GM12878 (cell line): Measurements from ENCODE around the gene TTC19. TPM values are rescaled to one million over a fixed set of nuclear protein-coding genes. Genes with fewer than 3 reads are reported as not detected.

Experiments used
- ATAC-seq: fragments of 200-7000 bp; cut with Tn5 transposase; 3 replicates; pipeline ENCODE4 v1.9.1; 2020; ENCODE audit warnings: mild to moderate bottlenecking, moderate library complexity
- BruUV-seq: library from RNA; stranded (reverse); fragments of 400-500 nt; replicated peaks from 2 replicates; lab custom pipeline; 2021; lab: Mats Ljungman, UMichigan
- CTCF ChIA-PET: fragments of 300-600 bp; sonication (Branson Sonifier 250); formaldehyde crosslinking; extraction: SDS; loops from one replicate; lab custom pipeline; 2021; ENCODE audit warnings: inconsistent platforms; lab: Yijun Ruan, JAX
- POLR2A ChIA-PET: fragments of 350-600 bp; formaldehyde crosslinking; extraction: SDS; loops from one replicate; lab custom pipeline; 2021; ENCODE audit warnings: inconsistent platforms; lab: Charles Lee
- RAD21 ChIA-PET: fragments of 300-600 bp; sonication (Branson Sonifier 250); formaldehyde crosslinking; loops from one replicate; lab custom pipeline; 2023; ENCODE audit warnings: antibody characterized with exemption; ENCODE audit not compliant: unreplicated experiment; lab: Charles Lee
- SMC1A ChIA-PET: fragments of 300-600 bp; sonication (Branson Sonifier 250); formaldehyde crosslinking; loops from one replicate; lab custom pipeline; 2023; ENCODE audit not compliant: unreplicated experiment, uncharacterized antibody; lab: Charles Lee
- DNase-seq: peaks from one replicate; pipeline ENCODE4 v3.0.0-alpha.2; 2011; ENCODE audit warnings: low read depth, low spot score
- FAIRE-seq: peaks from 3 replicates; lab custom pipeline; 2011; peaks lifted over from hg19 to GRCh38; lab: Jason Lieb, UNC
- H2AFZ ChIP-seq: 2 replicates; pipeline ENCODE4 v1.6.0; 2011; ENCODE audit warnings: low read depth, low read length, control low read depth; ENCODE audit not compliant: control insufficient read depth
- H3K27ac ChIP-seq: 2 replicates; pipeline ENCODE4 v1.5.1; 2011; ENCODE audit warnings: control low read depth; ENCODE audit not compliant: control insufficient read depth, insufficient read depth
- H3K27me3 ChIP-seq, 2 experiments: replicated peaks in 1 of 2; 2 replicates each; pipeline versions ENCODE4 v1.6.0 to v1.6.1; 2011; ENCODE audit warnings: low read length in 1 of 2; ENCODE audit not compliant: control insufficient read depth in 2 of 2, insufficient read depth in 2 of 2
- H3K36me3 ChIP-seq, 2 experiments: 2 replicates each; pipeline ENCODE4 v1.5.1; 2011; ENCODE audit warnings: low read length in 1 of 2; ENCODE audit not compliant: control insufficient read depth in 2 of 2, insufficient read depth in 2 of 2
- H3K4me1 ChIP-seq: 2 replicates; pipeline ENCODE4 v1.6.1; 2011; ENCODE audit warnings: mild to moderate bottlenecking, low read length, moderate library complexity, mixed read lengths; ENCODE audit not compliant: control insufficient read depth, insufficient read depth
- H3K4me2 ChIP-seq: 2 replicates; pipeline ENCODE4 v1.6.0; 2011; ENCODE audit warnings: control low read depth; ENCODE audit not compliant: control insufficient read depth, insufficient read depth
- H3K4me3 ChIP-seq: fragments of 200-600 bp; sonication (generic); 2 replicates; pipeline ENCODE4 v1.5.1; 2016
- H3K79me2 ChIP-seq: 2 replicates; pipeline ENCODE4 v1.6.0; 2011; ENCODE audit warnings: low read length; ENCODE audit not compliant: control insufficient read depth, insufficient read depth
- H3K9ac ChIP-seq: 2 replicates; pipeline ENCODE4 v1.8.0; 2011; ENCODE audit warnings: low read length, control low read depth, mixed read lengths; ENCODE audit not compliant: control insufficient read depth, insufficient read depth
- H3K9me3 ChIP-seq: replicated peaks from 3 replicates; pipeline ENCODE4 v1.5.1; 2011; ENCODE audit warnings: mild to moderate bottlenecking, low read length; ENCODE audit not compliant: control insufficient read depth, insufficient read depth
- H4K20me1 ChIP-seq: 2 replicates; pipeline ENCODE4 v1.6.0; 2011; ENCODE audit not compliant: control insufficient read depth, insufficient read depth
- FOXM1 ChIP-seq: IDR thresholded peaks from 2 replicates; pipeline ENCODE4 v1.6.1; 2012; ENCODE audit warnings: low read depth, mild to moderate bottlenecking, inconsistent platforms, low read length, moderate library complexity
- KAT2A ChIP-seq: conservative IDR thresholded peaks from 2 replicates; pipeline ENCODE4 v1.6.1; 2011; ENCODE audit warnings: low read depth, low read length; ENCODE audit not compliant: control insufficient read depth
- MTA2 ChIP-seq: fragments of 450-650 bp; IDR thresholded peaks from 2 replicates; pipeline ENCODE4 v1.6.1; 2016; ENCODE audit warnings: low read depth, mild to moderate bottlenecking, moderate library complexity
- RB1 ChIP-seq: fragments of 450-650 bp; formaldehyde crosslinking; IDR thresholded peaks from 2 replicates; pipeline ENCODE4 v1.6.1; 2017; ENCODE audit warnings: mild to moderate bottlenecking, borderline replicate concordance
- SPI1 ChIP-seq: IDR thresholded peaks from 2 replicates; pipeline ENCODE4 v1.6.1; 2011; ENCODE audit warnings: low read depth, mild to moderate bottlenecking, low read length, moderate library complexity, borderline replicate concordance; ENCODE audit not compliant: insufficient read depth
- STAT3 ChIP-seq: IDR thresholded peaks from 2 replicates; pipeline ENCODE4 v1.6.1; 2011; ENCODE audit warnings: low read depth, low read length, improper control_type of control experiment
- YBX1 ChIP-seq: fragments of 450-650 bp; IDR thresholded peaks from 2 replicates; pipeline ENCODE4 v1.6.1; 2016; ENCODE audit warnings: antibody characterized with exemption
- WGBS: methylation state at CpG from one replicate; pipeline ENCODE4 v1.1.6; 2016; ENCODE audit warnings: low lambda C conversion rate; ENCODE audit not compliant: insufficient replicate concordance, insufficient coverage; ENCODE audit errors: missing lambda C conversion rate; 5-methylcytosine and 5-hydroxymethylcytosine counted together
- in situ Hi-C: fragments of 300-500 bp; cut with MboI; formaldehyde crosslinking; loops from 9 replicates; pipeline ENCODE4 v1.14.3; 2018; ENCODE audit warnings: mixed read lengths
- intact Hi-C: fragments of 100-400 bp; cut with micrococcal nuclease; formaldehyde crosslinking; loops from one replicate; pipeline ENCODE4 v1.14.2; 2022; ENCODE audit not compliant: unreplicated experiment
- polyA plus RNA-seq, 11 experiments: library from polyadenylated mRNA; depleted of rRNA in 4 of 11; unstranded in 6 of 11; stranded (reverse) in 5 of 11; fragments of >200 nt; fragmentation: Nextera tagmentation in 4 of 11; fragmentation: Illumina TruSeq in 1 of 11; extraction: Ambion mirVana in 4 of 11; extraction: Trizol in 1 of 11; gene quantifications; 1 replicate in 1 of 11; 2 replicates in 10 of 11; pipeline versions ENCODE4 v1.2.1 to v1.2.3, GENCODE V29; 2011 to 2016; ENCODE audit warnings: inconsistent platforms in 2 of 11, missing spikeins in 2 of 11, low read depth in 1 of 11
- total RNA-seq, 4 experiments: library from RNA; depleted of rRNA in 3 of 4; stranded (reverse); fragments of >200 nt in 3 of 4; fragmentation: Illumina TruSeq in 1 of 4; extraction: Trizol in 1 of 4; gene quantifications; 2 replicates each; pipeline versions ENCODE4 v1.2.1 to v1.2.3, GENCODE V29; 2013 to 2021
- TF ChIP-seq, protein P1 (sequence below): fragments of 450-650 bp; conservative IDR thresholded peaks from 2 replicates; pipeline ENCODE4 v1.6.1; 2017; ENCODE audit warnings: mild to moderate bottlenecking, moderate library complexity
- TF ChIP-seq, protein P2 (sequence below): fragments of 450-650 bp; formaldehyde crosslinking; IDR thresholded peaks from 2 replicates; pipeline ENCODE4 v1.4.0; 2020; ENCODE audit warnings: mild to moderate bottlenecking, moderate library complexity
- TF ChIP-seq, protein P3 (sequence below): fragments of 450-650 bp; IDR thresholded peaks from 2 replicates; pipeline ENCODE4 v1.6.1; 2017; ENCODE audit warnings: low read depth, mild to moderate bottlenecking, moderate library complexity
- TF ChIP-seq, protein P4 (sequence below): fragments of 450-650 bp; formaldehyde crosslinking; IDR thresholded peaks from 2 replicates; pipeline ENCODE4 v1.4.0; 2022; ENCODE audit warnings: mild to moderate bottlenecking, moderate library complexity

Gene TTC19
- total and polyA plus RNA-seq, 10 of the 15 experiments (the other 5 are each of a cell fraction or from before 2014, with no cell fraction given), result 5.3 to 29.8 (median 20.1) TPM

DNA sequence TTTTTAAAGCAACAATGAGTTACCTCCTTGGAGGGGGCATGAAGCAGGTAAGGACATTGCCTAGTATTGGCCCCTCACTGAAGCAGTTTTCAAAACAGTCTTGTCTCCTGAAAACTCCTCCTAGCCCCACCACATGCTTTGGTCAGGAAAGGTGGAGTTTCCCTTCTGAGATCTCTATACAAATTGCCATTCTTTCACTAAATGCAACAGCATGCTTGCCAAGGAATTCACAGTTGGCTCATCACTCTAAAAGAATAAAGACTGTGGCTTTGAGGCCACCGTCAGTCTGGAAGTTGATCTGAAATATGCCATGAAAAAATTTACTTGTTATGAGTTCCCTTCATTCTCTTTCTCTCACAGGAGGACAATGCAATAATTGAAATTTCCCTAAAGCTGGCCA lies 4.2 kb downstream of the TTC19 start:
- Histone ChIP-seq H3K4me1 (peaks cover 4% of the 10 kb centered on the region), H3K9ac (no peak overlapping the region), H2AFZ (no peak overlapping the region), H3K27ac (no peak overlapping the region), H3K36me3 (peaks cover 5 to 6% of the 10 kb centered on the region in 2 experiments; a peak in 3 of 4 replicates), H3K27me3 (no peaks in the 10 kb centered on the region), H3K4me3 (no peak overlapping the region), H3K79me2 (peaks cover 23% of the 10 kb centered on the region), H3K9me3 (peaks cover 2% of the 10 kb centered on the region), H4K20me1 (no peaks in the 10 kb centered on the region), H3K4me2 (no peak overlapping the region)
- ChIA-PET RAD21 (no interaction called here), POLR2A (no interaction called here), SMC1A (interaction anchor here (1.4 kb wide), 1 partner anchor 22 kb away, joined by 5 read pairs; no protein-coding TSS in a partner anchor), CTCF (no interaction called here)
- no peak for DNase-seq
- in situ Hi-C loops, result no loop called here
- WGBS, result 100% methylated on average over 1 of the region's 1 CpG
- intact Hi-C loops, result no loop called here
- no TSS peak for BruUV-seq
- TF ChIP-seq, protein P1, sequence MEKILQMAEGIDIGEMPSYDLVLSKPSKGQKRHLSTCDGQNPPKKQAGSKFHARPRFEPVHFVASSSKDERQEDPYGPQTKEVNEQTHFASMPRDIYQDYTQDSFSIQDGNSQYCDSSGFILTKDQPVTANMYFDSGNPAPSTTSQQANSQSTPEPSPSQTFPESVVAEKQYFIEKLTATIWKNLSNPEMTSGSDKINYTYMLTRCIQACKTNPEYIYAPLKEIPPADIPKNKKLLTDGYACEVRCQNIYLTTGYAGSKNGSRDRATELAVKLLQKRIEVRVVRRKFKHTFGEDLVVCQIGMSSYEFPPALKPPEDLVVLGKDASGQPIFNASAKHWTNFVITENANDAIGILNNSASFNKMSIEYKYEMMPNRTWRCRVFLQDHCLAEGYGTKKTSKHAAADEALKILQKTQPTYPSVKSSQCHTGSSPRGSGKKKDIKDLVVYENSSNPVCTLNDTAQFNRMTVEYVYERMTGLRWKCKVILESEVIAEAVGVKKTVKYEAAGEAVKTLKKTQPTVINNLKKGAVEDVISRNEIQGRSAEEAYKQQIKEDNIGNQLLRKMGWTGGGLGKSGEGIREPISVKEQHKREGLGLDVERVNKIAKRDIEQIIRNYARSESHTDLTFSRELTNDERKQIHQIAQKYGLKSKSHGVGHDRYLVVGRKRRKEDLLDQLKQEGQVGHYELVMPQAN, result no peak
- TF ChIP-seq, protein P2, sequence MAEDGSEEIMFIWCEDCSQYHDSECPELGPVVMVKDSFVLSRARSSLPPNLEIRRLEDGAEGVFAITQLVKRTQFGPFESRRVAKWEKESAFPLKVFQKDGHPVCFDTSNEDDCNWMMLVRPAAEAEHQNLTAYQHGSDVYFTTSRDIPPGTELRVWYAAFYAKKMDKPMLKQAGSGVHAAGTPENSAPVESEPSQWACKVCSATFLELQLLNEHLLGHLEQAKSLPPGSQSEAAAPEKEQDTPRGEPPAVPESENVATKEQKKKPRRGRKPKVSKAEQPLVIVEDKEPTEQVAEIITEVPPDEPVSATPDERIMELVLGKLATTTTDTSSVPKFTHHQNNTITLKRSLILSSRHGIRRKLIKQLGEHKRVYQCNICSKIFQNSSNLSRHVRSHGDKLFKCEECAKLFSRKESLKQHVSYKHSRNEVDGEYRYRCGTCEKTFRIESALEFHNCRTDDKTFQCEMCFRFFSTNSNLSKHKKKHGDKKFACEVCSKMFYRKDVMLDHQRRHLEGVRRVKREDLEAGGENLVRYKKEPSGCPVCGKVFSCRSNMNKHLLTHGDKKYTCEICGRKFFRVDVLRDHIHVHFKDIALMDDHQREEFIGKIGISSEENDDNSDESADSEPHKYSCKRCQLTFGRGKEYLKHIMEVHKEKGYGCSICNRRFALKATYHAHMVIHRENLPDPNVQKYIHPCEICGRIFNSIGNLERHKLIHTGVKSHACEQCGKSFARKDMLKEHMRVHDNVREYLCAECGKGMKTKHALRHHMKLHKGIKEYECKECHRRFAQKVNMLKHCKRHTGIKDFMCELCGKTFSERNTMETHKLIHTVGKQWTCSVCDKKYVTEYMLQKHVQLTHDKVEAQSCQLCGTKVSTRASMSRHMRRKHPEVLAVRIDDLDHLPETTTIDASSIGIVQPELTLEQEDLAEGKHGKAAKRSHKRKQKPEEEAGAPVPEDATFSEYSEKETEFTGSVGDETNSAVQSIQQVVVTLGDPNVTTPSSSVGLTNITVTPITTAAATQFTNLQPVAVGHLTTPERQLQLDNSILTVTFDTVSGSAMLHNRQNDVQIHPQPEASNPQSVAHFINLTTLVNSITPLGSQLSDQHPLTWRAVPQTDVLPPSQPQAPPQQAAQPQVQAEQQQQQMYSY (CRISPR knock-in tag), result no peak
- TF ChIP-seq RB1, result no peak
- TF ChIP-seq, protein P3, sequence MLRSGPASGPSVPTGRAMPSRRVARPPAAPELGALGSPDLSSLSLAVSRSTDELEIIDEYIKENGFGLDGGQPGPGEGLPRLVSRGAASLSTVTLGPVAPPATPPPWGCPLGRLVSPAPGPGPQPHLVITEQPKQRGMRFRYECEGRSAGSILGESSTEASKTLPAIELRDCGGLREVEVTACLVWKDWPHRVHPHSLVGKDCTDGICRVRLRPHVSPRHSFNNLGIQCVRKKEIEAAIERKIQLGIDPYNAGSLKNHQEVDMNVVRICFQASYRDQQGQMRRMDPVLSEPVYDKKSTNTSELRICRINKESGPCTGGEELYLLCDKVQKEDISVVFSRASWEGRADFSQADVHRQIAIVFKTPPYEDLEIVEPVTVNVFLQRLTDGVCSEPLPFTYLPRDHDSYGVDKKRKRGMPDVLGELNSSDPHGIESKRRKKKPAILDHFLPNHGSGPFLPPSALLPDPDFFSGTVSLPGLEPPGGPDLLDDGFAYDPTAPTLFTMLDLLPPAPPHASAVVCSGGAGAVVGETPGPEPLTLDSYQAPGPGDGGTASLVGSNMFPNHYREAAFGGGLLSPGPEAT, result no peak
- no peak for TF ChIP-seq YBX1
- TF ChIP-seq, protein P4, sequence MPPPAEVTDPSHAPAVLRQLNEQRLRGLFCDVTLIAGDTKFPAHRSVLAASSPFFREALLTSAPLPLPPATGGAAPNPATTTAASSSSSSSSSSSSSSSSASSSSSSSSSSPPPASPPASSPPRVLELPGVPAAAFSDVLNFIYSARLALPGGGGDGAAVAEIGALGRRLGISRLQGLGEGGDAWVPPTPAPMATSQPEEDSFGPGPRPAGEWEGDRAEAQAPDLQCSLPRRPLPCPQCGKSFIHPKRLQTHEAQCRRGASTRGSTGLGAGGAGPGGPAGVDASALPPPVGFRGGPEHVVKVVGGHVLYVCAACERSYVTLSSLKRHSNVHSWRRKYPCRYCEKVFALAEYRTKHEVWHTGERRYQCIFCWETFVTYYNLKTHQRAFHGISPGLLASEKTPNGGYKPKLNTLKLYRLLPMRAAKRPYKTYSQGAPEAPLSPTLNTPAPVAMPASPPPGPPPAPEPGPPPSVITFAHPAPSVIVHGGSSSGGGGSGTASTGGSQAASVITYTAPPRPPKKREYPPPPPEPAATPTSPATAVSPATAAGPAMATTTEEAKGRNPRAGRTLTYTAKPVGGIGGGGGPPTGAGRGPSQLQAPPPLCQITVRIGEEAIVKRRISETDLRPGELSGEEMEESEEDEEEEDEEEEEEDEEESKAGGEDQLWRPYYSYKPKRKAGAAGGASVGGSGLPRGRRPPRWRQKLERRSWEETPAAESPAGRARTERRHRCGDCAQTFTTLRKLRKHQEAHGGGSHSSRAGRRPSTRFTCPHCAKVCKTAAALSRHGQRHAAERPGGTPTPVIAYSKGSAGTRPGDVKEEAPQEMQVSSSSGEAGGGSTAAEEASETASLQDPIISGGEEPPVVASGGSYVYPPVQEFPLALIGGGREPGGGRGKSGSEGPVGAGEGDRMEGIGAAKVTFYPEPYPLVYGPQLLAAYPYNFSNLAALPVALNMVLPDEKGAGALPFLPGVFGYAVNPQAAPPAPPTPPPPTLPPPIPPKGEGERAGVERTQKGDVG (CRISPR knock-in tag), result no peak
- TF ChIP-seq MTA2, result no peak
- TF ChIP-seq FOXM1, result no peak
- TF ChIP-seq KAT2A, result no peak
- TF ChIP-seq STAT3, result no peak
- TF ChIP-seq SPI1, result no peak
- no peak for FAIRE-seq
- no peak for ATAC-seq
